Astrocyte of the spinal cord (primary cell): Measurements from ENCODE around the gene ZFHX3.
A peak's percentile ranks its signal among the peaks of the same experiment; 100 is the strongest.

Experiments
- DNase-seq: peaks from one replicate; pipeline ENCODE4 v3.0.0; 2011; ENCODE audit warnings: low read depth, low spot score
- H3K4me3 ChIP-seq: 2 replicates; pipeline ENCODE4 v1.5.1; 2011; ENCODE audit warnings: low read depth, mild to moderate bottlenecking, low read length, moderate library complexity
- in situ Hi-C: cut with HindIII; loops from 2 replicates; pipeline ENCODE4 v1.10.0; 2017; ENCODE audit warnings: low sequenced_read_pairs
- TF ChIP-seq, protein P1 (sequence below): IDR thresholded peaks from 2 replicates; pipeline ENCODE4 v1.5.1; 2012; ENCODE audit warnings: low read depth, mild to moderate bottlenecking, low read length, inconsistent platforms

Gene ZFHX3

GRCh38 chr16:72940886-72941285 is 107.0 kb downstream of the ZFHX3 start:
- TF ChIP-seq, protein P1, sequence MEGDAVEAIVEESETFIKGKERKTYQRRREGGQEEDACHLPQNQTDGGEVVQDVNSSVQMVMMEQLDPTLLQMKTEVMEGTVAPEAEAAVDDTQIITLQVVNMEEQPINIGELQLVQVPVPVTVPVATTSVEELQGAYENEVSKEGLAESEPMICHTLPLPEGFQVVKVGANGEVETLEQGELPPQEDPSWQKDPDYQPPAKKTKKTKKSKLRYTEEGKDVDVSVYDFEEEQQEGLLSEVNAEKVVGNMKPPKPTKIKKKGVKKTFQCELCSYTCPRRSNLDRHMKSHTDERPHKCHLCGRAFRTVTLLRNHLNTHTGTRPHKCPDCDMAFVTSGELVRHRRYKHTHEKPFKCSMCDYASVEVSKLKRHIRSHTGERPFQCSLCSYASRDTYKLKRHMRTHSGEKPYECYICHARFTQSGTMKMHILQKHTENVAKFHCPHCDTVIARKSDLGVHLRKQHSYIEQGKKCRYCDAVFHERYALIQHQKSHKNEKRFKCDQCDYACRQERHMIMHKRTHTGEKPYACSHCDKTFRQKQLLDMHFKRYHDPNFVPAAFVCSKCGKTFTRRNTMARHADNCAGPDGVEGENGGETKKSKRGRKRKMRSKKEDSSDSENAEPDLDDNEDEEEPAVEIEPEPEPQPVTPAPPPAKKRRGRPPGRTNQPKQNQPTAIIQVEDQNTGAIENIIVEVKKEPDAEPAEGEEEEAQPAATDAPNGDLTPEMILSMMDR, result no peak
- H3K4me3 ChIP-seq, result no peak overlapping the region
- in situ Hi-C loops, result no loop called here
- DNase-seq, result no peak

DNA sequence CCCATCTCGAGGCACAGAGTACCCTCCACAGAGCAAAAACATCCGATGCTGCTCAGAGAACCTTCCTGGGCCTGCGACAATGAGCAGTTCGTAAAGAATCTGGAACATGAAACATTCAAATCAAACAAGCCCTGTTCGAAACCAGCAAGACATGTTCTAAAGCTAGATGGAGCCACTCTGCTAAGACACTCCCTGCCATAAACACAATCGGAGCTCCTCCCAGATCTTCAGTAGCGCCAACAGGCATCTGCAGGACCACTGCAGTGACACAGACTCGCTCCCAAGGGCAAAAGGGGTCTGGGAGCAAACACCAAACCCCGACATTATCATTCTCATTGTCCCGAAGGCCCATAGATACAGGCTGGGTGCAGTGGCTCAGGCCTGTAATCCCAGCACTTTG is 108.7 kb downstream of the ZFHX3 start:
- TF ChIP-seq, protein P1, result peak; percentile 38
- peak; percentile 70 for DNase-seq
- no peak overlapping the region for H3K4me3 ChIP-seq
- in situ Hi-C loops, result no loop called here

- H3K4me3 ChIP-seq, result no peak overlapping the region
- peak; percentile 87 for DNase-seq
- in situ Hi-C loops, result no loop called here
- TF ChIP-seq, protein P1, result no peak
These were observed 109.1 kb downstream of the ZFHX3 start for GRCh38 chr16:72938795-72939164.

DNA sequence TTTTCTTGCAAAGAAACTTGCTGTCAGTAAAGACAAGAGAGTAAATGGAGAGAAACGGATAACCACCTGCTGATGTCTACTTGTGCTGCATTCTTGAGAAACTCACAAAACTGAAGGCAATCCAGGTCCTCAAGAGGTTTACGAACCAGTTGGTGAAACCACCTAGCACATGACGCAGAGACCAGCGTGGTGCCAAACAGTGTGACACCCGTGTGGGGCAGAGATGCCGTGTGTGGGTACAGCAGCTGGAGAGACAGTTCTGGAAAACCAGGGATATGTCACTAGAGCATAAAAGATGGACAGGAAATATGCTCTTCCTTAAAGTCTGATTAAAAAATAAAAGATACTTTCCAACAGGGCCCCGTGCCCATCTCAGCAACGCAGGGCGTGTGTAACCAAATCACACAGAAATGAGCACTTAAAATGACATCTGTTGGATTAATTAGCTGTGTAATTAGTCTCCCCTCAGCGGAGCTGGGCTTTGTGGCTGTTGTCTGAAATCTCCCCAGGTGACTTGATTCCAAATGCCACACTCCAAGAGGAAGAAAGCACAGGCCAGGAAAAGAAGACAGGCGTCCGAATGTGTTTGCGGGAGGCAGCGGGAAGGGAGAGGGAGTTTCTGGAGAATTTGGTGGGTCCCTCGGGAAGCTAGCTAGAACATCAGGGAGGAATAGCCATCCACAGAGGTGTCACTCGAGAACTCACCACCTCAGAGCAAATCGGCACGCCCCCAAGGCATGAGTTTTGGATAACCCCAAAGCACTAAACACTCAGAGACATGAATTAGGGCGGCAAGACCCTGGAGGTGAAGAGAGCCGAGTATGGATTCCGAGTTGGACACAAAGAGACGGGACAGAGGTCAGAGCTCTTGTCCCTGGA is 109.8 kb downstream of the ZFHX3 start:
- H3K4me3 ChIP-seq, result no peak overlapping the region
- TF ChIP-seq, protein P1, result no peak
- in situ Hi-C loops, result no loop called here
- DNase-seq, result no peak

DNA sequence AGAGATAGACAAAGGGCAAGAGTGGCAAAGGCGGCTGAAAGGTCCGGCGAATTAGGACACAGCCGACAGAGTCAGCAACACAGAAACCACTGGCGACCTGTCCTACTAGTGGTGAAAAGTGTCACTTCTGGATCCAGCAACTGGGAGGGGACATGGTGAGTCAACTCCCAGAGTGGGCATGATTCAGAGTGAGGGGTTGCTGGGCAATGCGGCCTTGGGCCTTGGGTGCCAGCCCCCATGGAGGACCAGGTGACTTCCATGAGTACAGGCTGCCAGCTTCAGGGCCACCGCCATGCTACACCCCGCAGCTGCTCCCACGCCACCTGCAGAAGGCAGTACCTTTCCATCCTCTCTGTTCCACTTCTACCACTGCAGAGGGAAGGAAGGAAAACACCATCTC is 110.6 kb downstream of the ZFHX3 start:
- TF ChIP-seq, protein P1, result no peak
- H3K4me3 ChIP-seq, result no peak overlapping the region
- in situ Hi-C loops, result no loop called here
- DNase-seq, result no peak

GRCh38 chr16:72936408-72936807 is 111.5 kb downstream of the ZFHX3 start:
- DNase-seq, result no peak
- no peak overlapping the region for H3K4me3 ChIP-seq
- TF ChIP-seq, protein P1, result no peak
- in situ Hi-C loops, result no loop called here
